NCI-H2107 treated with DMSO at 0.1 percent for 48 hours (cell line): ENCODE measurements around the gene INPP4A.

Experiments used
- DNase-seq: peaks from one replicate; lab custom pipeline; 2025; ENCODE audit not compliant: unreplicated experiment; lab: John Stamatoyannopoulos, UW

INPP4A gene

DNA sequence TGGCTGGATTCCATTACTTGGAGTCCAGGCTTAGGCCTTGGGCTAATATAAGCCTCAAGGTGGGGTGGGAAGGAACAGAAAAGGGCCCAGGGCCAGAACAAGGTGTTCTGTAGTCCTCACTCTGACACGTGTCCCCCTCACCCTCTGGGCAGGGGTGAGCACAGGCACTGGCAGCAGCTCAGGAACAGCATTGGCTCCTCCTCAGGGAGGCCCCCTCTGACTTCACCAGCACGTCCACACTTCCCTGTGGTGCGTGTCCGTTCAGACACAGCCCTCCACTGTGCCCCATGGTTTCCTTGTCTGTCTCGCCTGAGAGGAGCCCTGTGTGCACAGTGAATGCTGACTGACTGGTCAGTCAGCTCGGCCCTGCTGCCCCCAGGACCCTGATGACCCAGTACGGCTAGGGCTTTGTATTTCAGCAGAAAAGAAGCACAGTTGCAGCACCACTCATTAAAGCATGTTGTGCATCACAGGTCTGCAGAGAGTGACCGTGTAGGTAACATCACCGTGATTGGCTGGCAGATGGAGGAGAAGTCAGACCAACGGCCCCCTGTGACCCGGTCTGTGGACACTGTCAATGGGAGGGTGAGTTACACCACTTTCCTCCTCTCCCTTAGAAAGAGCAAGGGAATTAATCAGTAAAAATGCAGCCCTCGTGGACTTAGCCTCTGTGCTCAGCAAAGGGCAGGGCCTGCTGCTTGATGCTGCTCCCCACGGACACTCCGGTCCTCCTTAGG is 92.9 kb downstream of the INPP4A start:
- DNase-seq: no peak

DNA sequence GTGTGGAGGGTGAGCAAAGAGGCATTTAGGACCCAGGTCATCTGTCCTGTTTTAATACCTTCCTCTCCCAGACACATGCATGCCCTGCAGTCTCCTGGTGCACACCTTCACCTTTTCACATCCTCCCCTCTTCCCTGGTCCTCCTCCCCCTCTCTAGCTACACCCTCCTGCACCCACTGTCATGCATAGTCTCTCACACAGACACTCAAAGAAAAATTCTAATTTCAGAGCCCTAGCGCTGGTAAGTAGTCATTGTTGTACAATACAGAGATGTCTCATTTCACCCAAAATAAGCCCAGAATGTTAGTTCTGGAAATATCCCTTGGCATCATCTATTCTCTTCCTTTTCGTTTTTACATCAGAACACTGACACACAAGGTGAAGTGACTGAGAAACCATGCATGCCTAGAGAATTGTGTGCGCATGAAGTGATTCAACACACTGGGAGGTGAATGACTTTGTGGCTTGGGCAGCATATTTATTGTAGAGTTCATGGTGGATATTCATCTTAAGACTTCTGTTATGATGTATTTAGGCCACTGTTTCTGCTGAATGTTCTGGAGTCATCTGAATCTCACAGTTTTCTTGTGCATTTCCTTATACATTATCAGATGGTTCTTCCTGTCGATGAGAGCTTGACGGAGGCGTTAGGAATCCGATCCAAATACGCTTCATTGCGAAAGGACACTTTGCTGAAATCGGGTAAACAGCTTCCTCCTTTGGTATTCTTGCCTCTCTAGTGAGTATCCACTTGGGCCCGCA is 93.8 kb downstream of the INPP4A start:
- DNase-seq: no peak

DNA sequence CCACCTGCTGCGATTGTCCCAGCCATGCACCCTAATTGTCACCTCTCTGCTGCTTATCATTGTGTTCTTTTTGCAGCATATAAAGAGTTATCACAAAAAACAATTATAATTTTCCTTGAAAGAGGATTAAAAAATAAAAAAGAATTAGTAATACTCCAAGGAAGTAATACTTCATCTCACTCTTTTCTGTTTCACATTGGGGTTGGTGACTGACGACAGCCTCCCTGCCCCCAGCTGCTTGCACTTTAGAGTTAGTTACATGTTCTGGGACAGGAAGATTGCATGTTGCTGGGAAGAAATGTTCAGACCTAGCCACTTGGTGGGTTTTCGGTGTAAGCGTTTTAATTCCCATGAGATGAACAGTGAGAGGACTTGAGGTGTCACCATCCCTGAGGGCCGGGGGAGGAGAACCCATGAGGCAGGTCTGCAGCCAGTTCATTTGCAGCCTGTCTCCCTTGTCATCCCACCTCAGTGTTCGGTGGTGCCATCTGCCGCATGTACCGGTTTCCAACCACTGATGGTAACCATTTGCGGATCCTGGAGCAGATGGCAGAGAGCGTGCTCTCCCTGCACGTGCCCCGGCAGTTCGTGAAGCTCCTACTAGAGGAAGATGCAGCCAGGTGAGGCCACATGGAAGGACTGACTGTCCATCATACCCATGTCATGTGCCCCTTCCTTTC is 94.5 kb downstream of the INPP4A start:
- no peak for DNase-seq

DNA sequence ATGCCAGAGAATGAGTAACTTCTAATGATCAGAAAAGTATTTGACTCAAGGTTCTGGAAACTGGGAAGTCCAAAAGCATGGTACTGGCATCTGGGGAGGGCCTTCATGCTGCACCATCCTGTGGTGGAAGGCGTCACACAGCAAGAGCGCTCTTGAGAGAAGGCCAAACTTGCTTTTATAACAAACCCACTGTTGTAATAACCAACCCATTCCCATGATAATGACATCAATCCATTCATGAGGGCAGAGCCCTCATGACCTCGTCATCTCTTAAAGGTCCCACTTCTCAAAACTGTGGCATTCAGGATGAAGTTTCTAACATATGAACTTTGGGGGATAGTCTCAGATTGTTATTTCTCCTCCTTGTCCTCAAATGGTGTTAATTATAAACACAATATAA is 95.9 kb downstream of the INPP4A start:
- no peak for DNase-seq

DNA sequence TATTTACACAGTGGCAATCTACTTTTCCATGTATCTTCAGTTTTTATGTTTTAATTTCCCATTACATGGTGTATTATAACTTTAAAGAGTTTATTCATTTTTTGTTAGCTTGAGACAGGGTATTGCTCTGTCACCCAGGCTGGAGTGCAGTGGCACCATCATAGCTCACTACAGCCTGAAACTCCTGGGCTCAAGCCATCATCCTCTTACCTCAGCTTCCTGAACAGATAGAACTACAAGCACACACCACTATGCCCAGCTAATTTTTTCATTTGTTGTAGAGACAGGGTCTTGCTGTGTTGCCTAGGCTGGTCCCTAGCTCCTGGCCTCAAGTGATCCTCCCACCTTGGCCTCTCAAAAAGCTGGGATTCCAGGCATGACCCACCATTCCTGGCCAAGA is 96.8 kb downstream of the INPP4A start:
- DNase-seq: no peak

DNA sequence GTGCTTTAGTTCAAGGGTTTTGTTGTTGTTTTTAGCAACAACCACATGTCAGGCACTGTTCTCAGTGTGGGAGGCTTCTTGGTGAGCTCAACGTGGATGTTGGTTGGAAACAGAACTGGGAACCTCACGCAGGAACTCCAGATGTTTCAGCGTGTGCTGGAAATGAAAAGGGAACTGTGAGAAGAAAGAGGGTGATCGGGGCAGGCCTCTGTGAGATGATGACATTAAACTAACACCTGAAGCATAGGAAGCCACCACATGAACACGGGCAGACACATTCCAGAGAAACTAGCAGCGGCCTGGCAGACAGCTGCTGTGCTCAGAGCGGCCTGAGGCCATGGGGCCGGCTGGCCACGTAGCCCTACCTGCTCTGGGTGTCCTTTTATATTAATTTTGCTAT is 97.2 kb downstream of the INPP4A start:
- no peak for DNase-seq

DNA sequence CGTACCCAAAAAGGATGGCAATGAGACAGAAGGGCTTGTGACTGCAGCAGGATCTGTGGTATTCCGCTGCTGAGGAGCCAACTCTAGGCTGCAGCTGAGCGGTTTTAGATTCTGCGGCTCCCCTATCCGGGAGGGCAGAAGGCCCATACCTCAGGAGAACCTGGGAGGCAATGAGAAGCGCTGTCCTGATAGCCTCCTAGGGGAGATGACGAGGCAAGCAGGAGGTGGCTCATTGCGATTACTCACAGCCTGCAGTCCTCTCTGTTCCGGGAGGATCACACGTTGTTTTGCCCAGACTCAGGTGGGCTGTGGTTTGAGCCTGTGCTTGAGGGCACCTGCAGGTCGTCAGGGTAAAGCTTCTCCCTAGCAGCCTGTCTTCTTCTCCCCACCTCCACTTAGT is 98.6 kb downstream of the INPP4A start:
- DNase-seq: no peak

DNA sequence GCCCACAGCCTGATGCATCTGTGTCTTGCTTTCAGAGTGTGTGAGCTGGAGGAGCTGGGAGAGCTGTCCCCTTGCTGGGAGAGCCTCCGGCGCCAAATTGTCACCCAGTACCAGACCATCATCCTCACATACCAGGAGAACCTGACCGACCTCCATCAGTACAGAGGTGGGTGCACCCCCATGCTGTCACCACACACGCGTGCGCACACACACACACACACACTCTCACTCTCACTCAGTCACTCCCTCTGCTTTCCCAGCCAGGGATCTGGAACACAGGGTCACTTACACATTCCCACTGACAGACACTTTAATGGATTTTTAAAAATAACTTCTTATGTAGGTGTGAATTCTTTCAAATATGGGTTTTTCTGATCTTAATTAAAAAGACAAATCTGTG is 99.2 kb downstream of the INPP4A start:
- DNase-seq: no peak

DNA sequence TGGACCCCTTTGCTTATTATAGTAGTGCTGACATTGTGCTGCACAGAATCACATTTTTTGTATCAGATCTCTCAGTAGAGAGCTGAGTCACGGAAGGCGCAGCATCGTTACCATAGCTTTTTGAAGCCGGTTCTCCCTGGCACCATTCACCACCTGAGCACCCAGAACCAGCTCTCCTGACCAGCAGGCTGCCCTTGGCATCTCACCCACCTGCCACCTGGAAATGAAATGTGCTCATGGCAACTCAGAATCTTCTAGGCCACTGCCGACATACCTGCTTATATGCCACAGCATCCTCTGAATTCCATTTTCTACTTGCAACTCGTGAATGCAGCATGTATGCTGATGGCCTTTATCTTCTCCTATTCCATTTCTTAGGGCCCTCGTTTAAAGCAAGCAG is 100.9 kb downstream of the INPP4A start:
- DNase-seq: no peak

DNA sequence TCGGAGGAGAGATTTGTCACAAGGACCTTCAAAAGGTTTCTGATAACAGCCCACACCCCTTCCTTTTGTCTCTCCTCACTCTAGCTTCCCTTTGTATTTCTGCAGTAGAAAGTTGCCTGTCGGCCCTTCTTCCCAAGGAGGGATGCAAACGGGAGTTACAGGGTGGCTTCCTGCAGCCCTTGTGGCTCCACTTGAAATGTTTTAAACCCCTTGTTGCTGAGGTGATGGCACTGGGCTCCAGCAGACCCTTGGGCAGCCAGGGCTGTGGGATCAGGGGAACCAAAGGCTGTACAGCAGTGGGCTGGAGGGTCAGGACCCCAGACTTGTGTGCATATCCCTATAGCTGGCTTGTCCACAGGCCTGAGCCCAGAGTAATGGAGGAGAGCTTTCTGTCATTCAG is 101.5 kb downstream of the INPP4A start:
- no peak for DNase-seq

DNA sequence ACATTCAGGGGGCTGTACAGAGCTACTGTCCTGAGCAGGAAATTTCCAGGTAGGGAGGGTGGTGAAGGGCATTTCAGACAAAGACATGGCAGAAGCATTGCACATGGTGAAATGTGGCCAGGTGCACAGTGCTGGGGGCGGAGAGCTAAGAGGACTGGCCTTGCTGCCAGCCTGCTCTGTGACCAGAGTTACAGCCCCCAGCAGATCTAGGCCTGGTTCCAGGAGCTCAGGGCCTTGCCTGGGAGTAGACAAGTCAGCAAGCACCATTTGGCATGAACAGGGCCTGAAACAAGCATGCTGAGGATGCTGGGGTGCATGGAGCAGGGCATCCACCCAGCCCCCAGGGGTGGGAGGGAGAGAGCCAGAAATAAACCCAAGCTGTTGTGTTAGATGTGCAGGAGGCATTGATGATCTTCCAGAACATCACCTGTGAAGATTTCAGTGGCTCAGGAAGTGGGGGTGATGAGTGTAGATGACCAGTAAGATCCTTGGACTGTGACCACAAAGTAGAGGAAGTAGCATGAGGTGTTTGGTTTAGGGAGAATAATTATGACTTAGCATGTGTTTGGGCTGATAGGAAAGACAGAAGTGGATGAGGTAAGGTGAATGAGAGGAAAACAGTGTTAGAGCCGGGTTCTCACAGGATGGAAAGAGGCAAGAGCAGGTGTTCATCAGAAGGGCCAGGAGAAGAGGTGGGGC is 102.6 kb downstream of the INPP4A start:
- no peak for DNase-seq

DNA sequence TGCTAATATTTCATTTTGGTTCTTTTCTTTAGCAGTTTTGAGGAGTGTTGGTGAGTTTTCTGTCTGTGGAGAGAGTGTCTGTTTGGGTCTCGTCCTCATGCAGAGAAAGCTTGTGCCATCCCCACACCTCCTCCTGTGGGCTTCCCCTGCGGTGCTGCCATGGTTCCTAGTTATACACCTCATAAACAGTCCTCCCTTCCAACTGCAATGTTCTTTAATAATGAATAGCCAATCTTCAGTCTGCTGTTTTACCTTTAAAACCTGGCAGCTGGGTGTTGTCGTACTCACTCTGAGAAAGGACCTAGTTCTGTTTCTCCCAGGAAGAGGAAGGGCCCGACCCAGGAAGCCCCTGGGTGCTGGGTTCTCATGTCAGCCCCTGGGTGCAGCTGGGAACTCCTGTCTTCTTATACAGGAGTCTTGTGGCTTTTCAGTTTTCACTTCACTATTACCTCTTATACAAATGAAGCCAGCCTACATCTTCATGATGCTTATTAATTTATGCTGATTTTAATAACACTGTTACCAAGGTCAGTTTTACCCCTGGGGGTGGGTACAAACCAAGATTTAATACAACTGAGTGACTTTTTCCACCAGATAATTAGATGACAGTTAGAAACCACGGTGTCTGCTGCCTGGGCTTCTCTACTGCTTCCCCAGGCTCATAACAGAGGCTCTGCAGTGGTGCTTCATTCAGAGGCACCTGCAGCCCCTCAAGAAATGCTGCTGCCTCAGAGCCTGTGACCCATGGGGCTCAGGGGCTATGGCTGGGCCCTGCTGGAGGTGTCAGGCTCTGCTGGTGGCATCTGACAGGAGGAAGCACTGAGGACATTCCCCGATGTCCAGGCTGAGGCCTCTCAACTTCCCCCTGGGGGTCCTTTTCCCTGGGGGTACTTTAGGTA is 104.5 kb downstream of the INPP4A start:
- DNase-seq: no peak

DNA sequence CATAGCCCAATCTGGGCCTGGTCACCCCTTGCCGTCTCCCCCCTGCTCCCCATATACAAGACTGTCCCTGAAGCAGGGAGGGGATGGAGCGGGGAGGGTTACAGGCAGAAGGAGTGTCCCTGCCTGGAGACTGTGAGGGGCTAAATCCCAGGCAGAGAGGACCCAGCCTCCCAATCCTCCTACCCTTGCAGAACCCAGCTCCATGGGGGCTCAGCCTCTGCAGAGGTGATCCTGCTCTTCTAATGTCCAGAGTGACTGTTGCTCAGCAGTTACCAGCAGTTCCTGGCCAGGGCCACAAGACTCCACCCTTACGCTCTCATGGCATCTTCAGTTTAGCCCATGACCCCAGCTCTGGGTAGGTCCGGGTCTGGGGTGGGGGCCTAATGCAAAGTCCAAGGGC is 105.5 kb downstream of the INPP4A start:
- no peak for DNase-seq

DNA sequence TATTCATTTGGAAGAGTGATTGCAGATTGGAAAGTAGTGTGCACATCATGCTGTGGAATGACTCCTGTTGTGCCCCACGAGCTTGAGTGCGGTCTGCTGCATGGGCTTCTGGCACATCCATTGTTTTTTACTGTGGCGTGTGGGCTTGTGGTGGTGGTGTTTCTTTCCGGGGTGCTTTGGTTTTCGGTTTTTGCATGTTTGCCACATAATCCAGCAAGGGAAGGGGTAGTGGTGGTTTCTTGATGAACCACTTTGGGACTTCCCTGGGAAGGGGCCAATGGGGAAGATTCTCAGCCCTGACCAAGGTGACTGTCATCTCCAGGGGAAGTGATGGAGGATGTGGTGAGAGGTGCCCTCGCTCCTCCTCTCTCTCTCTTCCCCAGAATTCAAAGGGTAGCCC is 106.7 kb downstream of the INPP4A start:
- no peak for DNase-seq

DNA sequence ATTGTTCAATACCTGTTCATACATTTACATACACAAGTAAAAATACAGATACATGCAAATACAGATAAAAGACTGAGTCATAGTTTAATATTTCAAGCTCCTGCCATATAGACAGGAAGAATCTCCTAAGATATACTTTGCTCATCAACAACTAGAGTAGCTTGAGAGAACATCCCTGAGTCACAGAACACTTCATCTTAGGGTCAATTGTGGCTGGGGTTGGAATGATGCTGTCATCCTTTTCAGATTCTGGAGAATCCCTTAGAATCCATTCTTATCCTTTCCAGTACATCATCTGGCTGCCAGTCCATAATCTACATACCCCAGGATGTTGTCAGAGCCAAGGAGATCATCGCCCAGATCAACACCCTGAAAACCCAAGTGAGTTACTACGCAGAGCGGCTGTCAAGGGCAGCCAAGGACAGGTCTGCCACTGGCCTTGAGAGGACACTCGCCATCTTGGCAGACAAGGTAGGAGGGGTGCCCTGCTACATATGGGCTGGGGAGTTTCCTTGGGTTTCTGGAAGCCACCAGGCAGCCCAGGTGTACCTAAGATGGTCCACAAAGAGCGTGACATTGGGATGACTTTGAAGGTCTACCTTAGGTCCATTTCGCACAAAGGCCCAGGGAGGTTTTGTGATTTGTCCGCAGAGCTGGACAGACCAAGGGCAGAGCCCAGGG is 108.0 kb downstream of the INPP4A start:
- no peak for DNase-seq

DNA sequence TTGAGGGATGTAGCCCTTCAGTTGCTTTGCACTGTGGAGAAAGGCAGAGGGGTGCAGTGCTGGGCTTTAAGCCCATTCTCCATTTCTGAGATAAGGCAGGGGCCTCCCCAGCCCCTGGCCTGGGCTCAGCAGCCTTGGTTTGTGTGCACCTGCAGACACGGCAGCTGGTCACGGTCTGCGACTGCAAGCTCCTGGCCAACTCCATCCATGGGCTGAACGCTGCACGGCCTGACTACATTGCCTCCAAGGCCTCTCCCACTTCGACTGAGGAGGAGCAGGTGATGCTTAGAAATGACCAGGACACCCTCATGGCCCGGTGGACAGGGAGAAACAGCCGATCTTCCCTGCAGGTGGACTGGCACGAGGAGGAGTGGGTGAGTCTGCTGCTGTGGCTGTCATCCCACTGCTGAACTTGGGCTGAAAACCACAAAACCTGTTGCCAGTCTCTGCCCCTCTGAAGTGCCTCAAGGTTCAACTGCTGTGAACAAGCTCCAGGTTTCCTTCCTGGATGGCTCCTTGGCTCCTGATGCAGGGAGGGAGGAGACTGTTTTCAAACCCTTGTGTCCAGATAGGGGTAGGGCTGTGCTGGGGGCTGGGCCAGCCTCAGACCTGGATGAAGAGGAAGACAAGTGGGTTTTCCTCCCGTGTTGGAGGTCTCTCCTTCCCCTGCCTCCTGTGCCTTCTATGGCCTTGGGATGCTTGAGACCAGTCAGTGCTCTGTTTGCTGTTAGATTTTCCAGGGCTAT is 109.6 kb downstream of the INPP4A start:
- DNase-seq: no peak

DNA sequence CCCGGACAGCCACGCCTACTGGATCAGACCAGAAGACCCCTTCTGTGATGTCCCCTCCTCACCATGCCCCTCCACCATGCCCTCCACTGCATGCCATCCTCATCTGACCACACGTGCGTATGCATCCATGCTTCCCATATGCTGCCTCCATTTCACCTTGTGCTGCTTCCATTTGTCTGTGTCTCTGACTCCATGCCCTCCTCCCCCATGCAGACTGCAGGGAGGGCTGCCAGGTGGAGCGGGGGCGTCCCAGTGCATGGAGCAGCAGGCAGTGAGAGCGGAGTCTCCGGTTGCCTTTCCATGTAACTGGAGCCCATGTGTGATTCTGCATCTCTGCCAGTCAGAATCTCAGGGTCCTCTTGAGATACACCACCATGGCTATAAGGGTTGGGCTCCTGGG is 111.0 kb downstream of the INPP4A start:
- DNase-seq: no peak

DNA sequence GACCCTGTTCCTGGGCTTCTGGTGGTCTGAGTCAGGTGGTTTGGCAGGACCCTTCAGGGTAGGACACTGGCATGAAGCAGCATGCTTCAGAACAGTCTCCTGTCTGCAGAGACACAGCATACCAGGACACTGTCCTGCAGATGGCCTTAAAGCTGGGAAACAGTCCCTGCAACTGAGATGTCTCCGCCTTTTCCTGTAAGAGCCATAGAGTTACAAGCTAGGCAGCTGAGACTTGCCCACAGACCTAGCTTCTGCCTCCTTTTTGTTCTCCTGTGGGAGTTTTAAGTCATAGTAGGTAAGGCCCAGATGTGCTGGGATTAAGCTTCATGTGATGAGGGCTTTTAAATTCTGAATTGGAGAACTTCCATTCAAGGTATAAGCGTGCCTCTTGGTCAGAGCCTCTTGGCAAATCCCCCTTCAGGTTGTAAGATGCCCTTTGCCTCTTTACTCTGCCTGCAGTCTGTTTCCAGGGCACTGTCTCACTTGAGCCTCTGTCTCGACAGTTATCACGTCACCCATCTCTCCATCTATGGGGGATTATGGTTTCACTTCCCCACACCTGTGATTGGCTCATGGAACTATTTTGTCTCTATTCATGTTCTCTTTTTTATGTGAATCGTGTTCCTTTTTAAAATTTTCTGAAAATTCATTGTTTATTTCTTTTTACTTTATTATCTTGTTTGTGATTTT is 111.8 kb downstream of the INPP4A start:
- no peak for DNase-seq
